Measurements from ENCODE around the gene ASB6.

Gene ASB6

GRCh38 chr9:129675620-129676019, 33.7 kb upstream of the ASB6 start:
- TF ChIP-seq CTCF (IDR thresholded peaks at IDR 0.05; ENCODE audit: borderline replicate concordance, insufficient read depth, low read depth, low read length) = no peak
- H3K4me3 ChIP-seq (ENCODE audit: low read depth, low read length) = no peak overlapping the region

GRCh38 chr9:129674229-129674628, 32.3 kb upstream of the ASB6 start:
- TF ChIP-seq CTCF (IDR thresholded peaks at IDR 0.05; ENCODE audit: borderline replicate concordance, insufficient read depth, low read depth, low read length) = no peak

GRCh38 chr9:129673602-129674001, 31.7 kb upstream of the ASB6 start:
- no peak overlapping the region for H3K4me3 ChIP-seq (ENCODE audit: low read depth, low read length)
- TF ChIP-seq CTCF (IDR thresholded peaks at IDR 0.05; ENCODE audit: borderline replicate concordance, insufficient read depth, low read depth, low read length) = no peak

More at GRCh38 chr9:129674229-129674628, 32.3 kb upstream of the ASB6 start:
- H3K4me3 ChIP-seq (ENCODE audit: low read depth, low read length) = no peak overlapping the region

GRCh38 chr9:129672702-129673101, 30.8 kb upstream of the ASB6 start:
- H3K4me3 ChIP-seq (ENCODE audit: low read depth, low read length) = no peak overlapping the region
- no peak for TF ChIP-seq CTCF (IDR thresholded peaks at IDR 0.05; ENCODE audit: borderline replicate concordance, insufficient read depth, low read depth, low read length)

- TF ChIP-seq CTCF (IDR thresholded peaks at IDR 0.05; ENCODE audit: borderline replicate concordance, insufficient read depth, low read depth, low read length) = no peak
- H3K4me3 ChIP-seq (ENCODE audit: low read depth, low read length) = no peak overlapping the region
Measured at GRCh38 chr9:129671519-129671918, 29.6 kb upstream of the ASB6 start.

GRCh38 chr9:129671065-129671464, 29.1 kb upstream of the ASB6 start:
- no peak overlapping the region for H3K4me3 ChIP-seq (ENCODE audit: low read depth, low read length)
- TF ChIP-seq CTCF (IDR thresholded peaks at IDR 0.05; ENCODE audit: borderline replicate concordance, insufficient read depth, low read depth, low read length) = no peak

GRCh38 chr9:129669946-129670345, 28.0 kb upstream of the ASB6 start:
- no peak for TF ChIP-seq CTCF (IDR thresholded peaks at IDR 0.05; ENCODE audit: borderline replicate concordance, insufficient read depth, low read depth, low read length)
- no peak overlapping the region for H3K4me3 ChIP-seq (ENCODE audit: low read depth, low read length)

All from GM12875 (cell line).